ENCODE results near the gene VPS72.
"Not testable (repeated sequence)": the region's sequence is repeated elsewhere in the genome, so short reads cannot be mapped to it uniquely, and the experiment has no call there.

Gene VPS72

GRCh38 chr1:151189637-151190445, at the start of gene VPS72:
Gene VPS72 (minus strand): TSS chr1:151190197. CDS start chr1:151190121, 76 bp downstream.
- peak; percentile 69 to 85 for DNase-seq

- DNase-seq: no peak
Observed at GRCh38 chr1:151238467-151238739, 48.4 kb upstream of the VPS72 start.

GRCh38 chr1:151237678-151238466, 47.9 kb upstream of the VPS72 start:
- DNase-seq: no peak

- no peak for DNase-seq
Observed at GRCh38 chr1:151235235-151235634, 45.2 kb upstream of the VPS72 start.

GRCh38 chr1:151222130-151222529, 32.1 kb upstream of the VPS72 start:
- no peak for DNase-seq

GRCh38 chr1:151221616-151222015, 31.6 kb upstream of the VPS72 start:
- no peak for DNase-seq

- DNase-seq: no peak
Observed at GRCh38 chr1:151213560-151213959, 23.6 kb upstream of the VPS72 start.

- no peak for DNase-seq
Observed at GRCh38 chr1:151211972-151212705, 22.1 kb upstream of the VPS72 start.

- DNase-seq: no peak
Observed at GRCh38 chr1:151210830-151211229, 20.8 kb upstream of the VPS72 start.

- not testable (repeated sequence) for DNase-seq
Observed at GRCh38 chr1:151205381-151205965, 15.5 kb upstream of the VPS72 start.

GRCh38 chr1:151199873-151200581, 10.0 kb upstream of the VPS72 start:
- DNase-seq: no peak

GRCh38 chr1:151198254-151199127, 8.5 kb upstream of the VPS72 start, which contains the start of gene PIP5K1A:
Gene PIP5K1A (plus strand): TSS chr1:151198552. CDS start chr1:151198997, 445 bp downstream.
- peak; percentile 97 to 98 for DNase-seq

- DNase-seq: no peak
Observed at GRCh38 chr1:151197863-151198253, 7.9 kb upstream of the VPS72 start.

- DNase-seq: peak; percentile 30 to 80
Observed at GRCh38 chr1:151196292-151196800, 6.3 kb upstream of the VPS72 start.

GRCh38 chr1:151194894-151195594, 5.0 kb upstream of the VPS72 start:
- not testable (repeated sequence) for DNase-seq

GRCh38 chr1:151193856-151194255, 3.9 kb upstream of the VPS72 start:
- no peak for DNase-seq

- no peak for DNase-seq
Observed at GRCh38 chr1:151193304-151193703, 3.3 kb upstream of the VPS72 start.

- no peak for DNase-seq
Observed at GRCh38 chr1:151192047-151192446, 2.0 kb upstream of the VPS72 start.

- not testable (repeated sequence) for DNase-seq
Observed at GRCh38 chr1:151188667-151189066, 1.3 kb downstream of the VPS72 start.

- no peak for DNase-seq
Observed at GRCh38 chr1:151187205-151187604, 2.8 kb downstream of the VPS72 start.

Measured in hippocampal formation (tissue), 2 donors.